CD14-positive monocyte (primary cell): Measurements from ENCODE around the gene ASCL2. TPM values are rescaled to one million over a fixed set of nuclear protein-coding genes. Genes with fewer than 3 reads are reported as not detected.

Experiments used
- DNase-seq, 3 donors: peaks; one replicate each; pipeline ENCODE4 v3.0.0-alpha.2; 2011 to 2022
- H2AFZ ChIP-seq: 2 replicates; pipeline ENCODE4 v1.6.0; 2012; ENCODE audit warnings: mild to moderate bottlenecking, low read depth, low read length, inconsistent platforms; ENCODE audit not compliant: insufficient read depth, poor library complexity, severe bottlenecking
- H3K27ac ChIP-seq, 2 donors: 1 replicate in 1 of 2; 2 replicates in 1 of 2; pipeline ENCODE4 v1.5.1; 2012 to 2013; ENCODE audit warnings: low read length in 2 of 2, control low read depth in 1 of 2, inconsistent platforms in 1 of 2, low read depth in 1 of 2, mild to moderate bottlenecking in 1 of 2
- H3K27me3 ChIP-seq, 2 donors: one replicate each; pipeline versions ENCODE4 v1.6.0 to v1.6.1; 2011 to 2013; ENCODE audit warnings: low read length in 2 of 2; ENCODE audit not compliant: control insufficient read depth in 2 of 2, insufficient read depth in 2 of 2
- H3K36me3 ChIP-seq, 2 donors: replicated peaks in 1 of 2; 1 replicate in 1 of 2; 2 replicates in 1 of 2; pipeline versions ENCODE4 v1.5.1 to v1.6.1; 2012 to 2013; ENCODE audit warnings: low read length in 2 of 2, control low read depth in 1 of 2, inconsistent platforms in 1 of 2, mild to moderate bottlenecking in 1 of 2; ENCODE audit not compliant: insufficient read depth in 2 of 2, control insufficient read depth in 1 of 2
- H3K4me1 ChIP-seq, 2 donors: 1 replicate in 1 of 2; 2 replicates in 1 of 2; pipeline versions ENCODE4 v1.5.1 to v1.6.1; 2012 to 2013; ENCODE audit warnings: low read length in 2 of 2, control low read depth in 1 of 2, inconsistent platforms in 1 of 2, mild to moderate bottlenecking in 1 of 2, moderate library complexity in 1 of 2; ENCODE audit not compliant: insufficient read depth in 2 of 2, control insufficient read depth in 1 of 2
- H3K4me2 ChIP-seq: replicated peaks from 2 replicates; pipeline ENCODE3; 2012; ENCODE audit warnings: low read length, moderate library complexity, mild to moderate bottlenecking; ENCODE audit not compliant: poor library complexity, severe bottlenecking; ENCODE audit errors: extremely low read depth
- H3K4me3 ChIP-seq, 3 experiments: fragments of 200-600 bp in 1 of 3; sonication (generic) in 1 of 3; replicated peaks in 1 of 3; 1 replicate in 2 of 3; 2 replicates in 1 of 3; pipeline ENCODE4 v1.5.1; 2011 to 2013; ENCODE audit warnings: low read length in 3 of 3, mild to moderate bottlenecking in 3 of 3, control low read depth in 2 of 3, low read depth in 2 of 3, inconsistent platforms in 1 of 3, moderate library complexity in 1 of 3
- H3K79me2 ChIP-seq: 2 replicates; pipeline ENCODE4 v1.6.0; 2012; ENCODE audit warnings: mild to moderate bottlenecking, control low read depth, inconsistent platforms, low read length, moderate library complexity; ENCODE audit not compliant: insufficient read depth
- H3K9ac ChIP-seq: 2 replicates; pipeline ENCODE4 v1.6.0; 2017; ENCODE audit warnings: low read length, mild to moderate bottlenecking; ENCODE audit not compliant: insufficient read depth, poor library complexity, severe bottlenecking
- H3K9me3 ChIP-seq, 2 donors: replicated peaks in 1 of 2; 1 replicate in 1 of 2; 2 replicates in 1 of 2; pipeline versions ENCODE4 v1.5.1 to v1.6.1; 2012 to 2013; ENCODE audit warnings: low read length in 2 of 2, control low read depth in 1 of 2; ENCODE audit not compliant: control insufficient read depth in 1 of 2, insufficient read depth in 1 of 2
- H4K20me1 ChIP-seq: 2 replicates; pipeline ENCODE4 v1.6.0; 2012; ENCODE audit warnings: mild to moderate bottlenecking, low read length, control low read depth, moderate library complexity; ENCODE audit not compliant: insufficient read depth
- H3K27ac Mint-ChIP-seq, 7 donors: one replicate each; pipeline ENCODE4 v1.8.0; 2020; ENCODE audit warnings: mild to moderate bottlenecking in 7 of 7, mixed read lengths in 7 of 7, moderate library complexity in 6 of 7, inconsistent platforms in 2 of 7
- H3K27me3 Mint-ChIP-seq, 3 donors: one replicate each; pipeline ENCODE4 v1.8.0; 2021 to 2022; ENCODE audit warnings: low read depth in 3 of 3, mild to moderate bottlenecking in 3 of 3, mixed read lengths in 3 of 3, moderate library complexity in 3 of 3, inconsistent platforms in 1 of 3
- H3K36me3 Mint-ChIP-seq, 2 donors: one replicate each; pipeline ENCODE4 v1.8.0; 2020; ENCODE audit warnings: mixed read lengths in 2 of 2, inconsistent platforms in 1 of 2, mild to moderate bottlenecking in 1 of 2
- H3K4me1 Mint-ChIP-seq: one replicate; pipeline ENCODE4 v1.8.0; 2020; ENCODE audit warnings: mild to moderate bottlenecking, mixed read lengths
- H3K4me3 Mint-ChIP-seq, 2 donors: one replicate each; pipeline ENCODE4 v1.8.0; 2020; ENCODE audit warnings: mild to moderate bottlenecking in 2 of 2, mixed read lengths in 2 of 2, moderate library complexity in 1 of 2
- H3K9me3 Mint-ChIP-seq, 7 donors: one replicate each; pipeline ENCODE4 v1.8.0; 2020 to 2022; ENCODE audit warnings: mixed read lengths in 7 of 7, mild to moderate bottlenecking in 6 of 7, moderate library complexity in 6 of 7, inconsistent platforms in 2 of 7
- CTCF ChIP-seq: fragments of 200-600 bp; IDR thresholded peaks from one replicate; pipeline ENCODE4 v1.8.0; 2022; ENCODE audit warnings: antibody characterized with exemption, mild to moderate bottlenecking
- WGBS: methylation state at CpG from one replicate; pipeline ENCODE4 v1.1.5; 2013; ENCODE audit warnings: missing lambda C conversion rate; ENCODE audit not compliant: insufficient coverage; 5-methylcytosine and 5-hydroxymethylcytosine counted together
- intact Hi-C, 2 donors: fragments of 100-400 bp; cut with micrococcal nuclease; formaldehyde crosslinking; loops; one replicate each; pipeline versions ENCODE4 v1.15.0 to v1.15.1; 2023
- polyA plus RNA-seq, 3 donors: library from polyadenylated mRNA; depleted of rRNA in 1 of 3; unstranded in 2 of 3; stranded (reverse) in 1 of 3; fragments of 300-500 nt in 2 of 3; fragments of >200 nt in 1 of 3; fragmentation: Illumina TruSeq in 2 of 3; gene quantifications; 1 replicate in 2 of 3; 2 replicates in 1 of 3; pipeline ENCODE4 v1.2.3, GENCODE V29; 2012 to 2021

ASCL2 gene
- polyA plus RNA-seq, 3 donors, result 5.7 to 11.4 (median 8.3) TPM

- H3K36me3 Mint-ChIP-seq, result no peaks in the 10 kb centered on the region
- WGBS, result 93% methylated on average over 6 of the region's 6 CpGs
- H3K4me3 ChIP-seq, result no peak overlapping the region
- no peak overlapping the region for H3K9ac ChIP-seq
- peaks cover 0 to 5% of the 10 kb centered on the region in 2 donors for H3K9me3 ChIP-seq
- no peaks in the 10 kb centered on the region for H3K4me1 ChIP-seq
- H3K27me3 ChIP-seq, result no peaks in the 10 kb centered on the region
- H3K79me2 ChIP-seq, result no peaks in the 10 kb centered on the region
- peaks cover 6% of the 10 kb centered on the region for H3K4me1 Mint-ChIP-seq
- no peaks in the 10 kb centered on the region for H3K36me3 ChIP-seq
- no peak for TF ChIP-seq CTCF
- H4K20me1 ChIP-seq, result no peaks in the 10 kb centered on the region
- no peak overlapping the region for H2AFZ ChIP-seq
- H3K9me3 Mint-ChIP-seq, result peaks cover 6 to 22% (median 15%) of the 10 kb centered on the region in 7 donors
- intact Hi-C loops, result no loop called here
- no peak overlapping the region for H3K27ac Mint-ChIP-seq
- peaks cover 8 to 12% (median 11%) of the 10 kb centered on the region in 3 donors for H3K27me3 Mint-ChIP-seq
- no peak overlapping the region for H3K27ac ChIP-seq
- H3K4me3 Mint-ChIP-seq, result no peak overlapping the region
- no peak overlapping the region for H3K4me2 ChIP-seq
- no peak for DNase-seq
Measured at GRCh38 chr11:2219318-2220017, 50.9 kb downstream of the ASCL2 start.

Other genes starting within 250 kb of the ASCL2 start
- gene IGF2, start 131.2 kb downstream of the ASCL2 start, polyA plus RNA-seq, result not detected
- not detected for gene INS, start 109.4 kb downstream of the ASCL2 start, polyA plus RNA-seq
- gene TH, start 98.8 kb downstream of the ASCL2 start, polyA plus RNA-seq, result not detected
- 100 to 1,000 TPM in 1 of 3 donors, 10 to 100 TPM in 2; 10.8 to 135 (median 13.1) TPM for gene C11orf21, start 31.3 kb upstream of the ASCL2 start, polyA plus RNA-seq
- gene TSPAN32, start 31.4 kb upstream of the ASCL2 start, polyA plus RNA-seq, result 100 to 1,000 TPM in 1 of 3 donors, 10 to 100 TPM in 2; 34.8 to 136 (median 82.5) TPM
- gene CD81, start 106.7 kb upstream of the ASCL2 start, polyA plus RNA-seq, result 10 to 100 TPM in 2 of 3 donors, 1 to 10 TPM in 1; 3.2 to 74.9 (median 12.3) TPM
- gene TSSC4, start 130.2 kb upstream of the ASCL2 start, polyA plus RNA-seq, result 10 to 100 TPM; 28.1 to 74.6 (median 52.0) TPM
- gene TRPM5, start 173.9 kb upstream of the ASCL2 start, polyA plus RNA-seq, result under 1 TPM in 1 of 3 donors, not detected in 2; 0.03 TPM
- 10 to 100 TPM; 14.9 to 31.8 (median 21.6) TPM for gene KCNQ1, start 174.4 kb upstream of the ASCL2 start, polyA plus RNA-seq